Activated CD4-positive, alpha-beta T cell treated with anti-CD3 and anti-CD28 coated beads, Interleukin-2, amount 50 U/mL, for 24 hours (primary cell): ENCODE results near the gene RFXANK.
A peak's percentile ranks its signal among the peaks of the same experiment; 100 is the strongest.
"Not testable (repeated sequence)": the region's sequence is repeated elsewhere in the genome, so short reads cannot be mapped to it uniquely, and the experiment has no call there.

Experiments
- DNase-seq, 2 donors: peaks; one replicate each; pipeline ENCODE4 v3.0.0-alpha.2; 2020; ENCODE audit warnings: low read depth in 1 of 2, low spot score in 1 of 2

Gene RFXANK

GRCh38 chr19:19192078-19192882, at the start of gene RFXANK, which contains the start of gene BORCS8:
Gene RFXANK, plus strand, starts transcription at chr19:19192258. Its CDS starts 1,689 bp downstream, at chr19:19193947.
Gene BORCS8, minus strand, starts transcription at chr19:19192152. Its CDS starts 35 bp downstream, at chr19:19192117.
- peak; percentile 94 to 99 for DNase-seq

GRCh38 chr19:19142347-19142746, 49.7 kb upstream of the RFXANK start:
- DNase-seq: no peak

GRCh38 chr19:19145281-19145680, 46.8 kb upstream of the RFXANK start:
- DNase-seq: no peak

GRCh38 chr19:19145684-19146608, 46.1 kb upstream of the RFXANK start:
- DNase-seq: peak; percentile 79 to 92

- no peak for DNase-seq
Measured at GRCh38 chr19:19146865-19147264, 45.2 kb upstream of the RFXANK start.

GRCh38 chr19:19147344-19147743, 44.7 kb upstream of the RFXANK start:
- no peak for DNase-seq

- DNase-seq: not testable (repeated sequence)
Measured at GRCh38 chr19:19148504-19148903, 43.6 kb upstream of the RFXANK start.

- no peak for DNase-seq
Measured at GRCh38 chr19:19149435-19149834, 42.6 kb upstream of the RFXANK start.

- DNase-seq: no peak
Measured at GRCh38 chr19:19151418-19151817, 40.6 kb upstream of the RFXANK start.

GRCh38 chr19:19152668-19153384, 39.2 kb upstream of the RFXANK start:
- DNase-seq: no peak

GRCh38 chr19:19154768-19155494, 37.1 kb upstream of the RFXANK start:
- DNase-seq: no peak

GRCh38 chr19:19155495-19156219, 36.4 kb upstream of the RFXANK start:
- no peak for DNase-seq

- no peak for DNase-seq
Measured at GRCh38 chr19:19157808-19158207, 34.2 kb upstream of the RFXANK start.

GRCh38 chr19:19159534-19159933, 32.5 kb upstream of the RFXANK start:
- DNase-seq: no peak

- no peak for DNase-seq
Measured at GRCh38 chr19:19160461-19161035, 31.5 kb upstream of the RFXANK start.

- DNase-seq: no peak
Measured at GRCh38 chr19:19162495-19162894, 29.6 kb upstream of the RFXANK start.

- DNase-seq: no peak
Measured at GRCh38 chr19:19165396-19165795, 26.7 kb upstream of the RFXANK start.

- DNase-seq: no peak
Measured at GRCh38 chr19:19167612-19168011, 24.4 kb upstream of the RFXANK start.

GRCh38 chr19:19169236-19170052, 22.6 kb upstream of the RFXANK start:
- DNase-seq: no peak
